ENCODE measurements around the gene TMEM8B.

The TMEM8B gene

DNA sequence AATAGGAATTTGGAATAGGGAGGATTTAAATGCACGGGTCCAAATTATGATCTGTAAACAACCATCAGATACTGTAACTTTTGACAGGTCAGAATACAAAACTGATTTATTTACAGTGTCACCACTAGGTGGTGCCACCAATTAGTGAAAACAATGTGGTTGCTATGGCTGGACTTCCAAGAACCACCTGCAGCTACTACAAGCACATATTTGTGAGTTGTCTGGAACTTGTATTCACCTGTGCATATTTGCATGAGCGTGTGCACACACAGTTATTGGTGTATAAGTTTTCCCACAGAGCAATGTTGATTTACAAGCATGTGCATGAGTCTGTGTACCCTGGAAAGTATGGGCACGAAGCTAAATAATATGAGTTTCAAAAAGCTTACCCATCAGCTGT is 74.0 kb downstream of the TMEM8B start:
- no peak for TF ChIP-seq EZH2 (IDR thresholded peaks at IDR 0.05; ENCODE audit: borderline replicate concordance, low read length)
- TF ChIP-seq, protein P1, sequence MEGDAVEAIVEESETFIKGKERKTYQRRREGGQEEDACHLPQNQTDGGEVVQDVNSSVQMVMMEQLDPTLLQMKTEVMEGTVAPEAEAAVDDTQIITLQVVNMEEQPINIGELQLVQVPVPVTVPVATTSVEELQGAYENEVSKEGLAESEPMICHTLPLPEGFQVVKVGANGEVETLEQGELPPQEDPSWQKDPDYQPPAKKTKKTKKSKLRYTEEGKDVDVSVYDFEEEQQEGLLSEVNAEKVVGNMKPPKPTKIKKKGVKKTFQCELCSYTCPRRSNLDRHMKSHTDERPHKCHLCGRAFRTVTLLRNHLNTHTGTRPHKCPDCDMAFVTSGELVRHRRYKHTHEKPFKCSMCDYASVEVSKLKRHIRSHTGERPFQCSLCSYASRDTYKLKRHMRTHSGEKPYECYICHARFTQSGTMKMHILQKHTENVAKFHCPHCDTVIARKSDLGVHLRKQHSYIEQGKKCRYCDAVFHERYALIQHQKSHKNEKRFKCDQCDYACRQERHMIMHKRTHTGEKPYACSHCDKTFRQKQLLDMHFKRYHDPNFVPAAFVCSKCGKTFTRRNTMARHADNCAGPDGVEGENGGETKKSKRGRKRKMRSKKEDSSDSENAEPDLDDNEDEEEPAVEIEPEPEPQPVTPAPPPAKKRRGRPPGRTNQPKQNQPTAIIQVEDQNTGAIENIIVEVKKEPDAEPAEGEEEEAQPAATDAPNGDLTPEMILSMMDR (IDR thresholded peaks at IDR 0.05; ENCODE audit: low read length): peak; percentile 82
- H4K20me1 ChIP-seq (ENCODE audit: insufficient read depth, low read length): no peaks in the 10 kb centered on the region
- no peaks in the 10 kb centered on the region for H3K4me1 ChIP-seq (ENCODE audit: insufficient read depth, low read length, severe bottlenecking)
- H3K9me2 ChIP-seq (ENCODE audit: low read depth, low read length): no peaks in the 10 kb centered on the region
- H3K79me2 ChIP-seq (ENCODE audit: insufficient read depth, low read length): no peaks in the 10 kb centered on the region
- H3K4me2 ChIP-seq (ENCODE audit: low read length): no peak overlapping the region
- H3K36me3 ChIP-seq (ENCODE audit: insufficient read depth, low read length): no peaks in the 10 kb centered on the region
- no peaks in the 10 kb centered on the region; the same call in 1 of the 2 replicates for H3K27me3 ChIP-seq (ENCODE audit: insufficient read depth, low read length)
- no peak overlapping the region for H3K27ac ChIP-seq (ENCODE audit: low read depth, low read length, poor library complexity, severe bottlenecking)
- no peaks in the 10 kb centered on the region for H3K9me3 ChIP-seq (ENCODE audit: low read length)
- no peak overlapping the region for H3K9ac ChIP-seq (ENCODE audit: low read length)
- no peak overlapping the region for H2AFZ ChIP-seq (ENCODE audit: low read length)
- no peak overlapping the region for H3K4me3 ChIP-seq (ENCODE audit: low read depth, low read length, poor library complexity, severe bottlenecking)
- H3F3A ChIP-seq (ENCODE audit: insufficient read depth, low read length): no peaks in the 10 kb centered on the region

DNA sequence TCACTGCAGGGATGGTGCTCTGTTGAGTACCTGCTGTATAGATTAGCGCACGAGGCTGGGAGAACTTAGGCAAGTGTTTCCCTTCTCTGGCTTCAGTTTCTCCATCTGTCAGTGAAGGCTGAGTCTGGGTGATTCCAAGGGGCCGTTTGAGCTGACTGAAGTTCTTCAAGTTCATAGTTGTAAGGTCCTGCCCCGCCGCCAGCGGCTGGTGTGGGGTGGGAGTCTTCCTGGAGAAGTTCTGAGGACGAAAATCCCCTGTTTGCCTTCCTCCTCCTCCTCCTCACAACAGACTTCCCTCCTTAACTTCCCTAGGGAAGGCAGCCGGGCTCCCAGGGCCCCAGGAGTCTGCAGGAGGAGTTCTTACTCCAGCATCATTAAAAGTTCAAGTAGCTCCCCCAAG is 75.3 kb downstream of the TMEM8B start:
- Histone ChIP-seq H3F3A (ENCODE audit: insufficient read depth, low read length) (no peaks in the 10 kb centered on the region), H2AFZ (ENCODE audit: low read length) (no peak overlapping the region), H3K9me3 (ENCODE audit: low read length) (no peaks in the 10 kb centered on the region), H3K27me3 (ENCODE audit: insufficient read depth, low read length) (no peaks in the 10 kb centered on the region; the same call in none of the 2 replicates), H3K27ac (ENCODE audit: low read depth, low read length, poor library complexity, severe bottlenecking) (no peak overlapping the region), H3K36me3 (ENCODE audit: insufficient read depth, low read length) (no peaks in the 10 kb centered on the region), H4K20me1 (ENCODE audit: insufficient read depth, low read length) (no peaks in the 10 kb centered on the region), H3K9me2 (ENCODE audit: low read depth, low read length) (no peaks in the 10 kb centered on the region), H3K4me3 (ENCODE audit: low read depth, low read length, poor library complexity, severe bottlenecking) (no peak overlapping the region), H3K79me2 (ENCODE audit: insufficient read depth, low read length) (no peaks in the 10 kb centered on the region), H3K4me1 (ENCODE audit: insufficient read depth, low read length, severe bottlenecking) (no peaks in the 10 kb centered on the region), H3K4me2 (ENCODE audit: low read length) (no peak overlapping the region), H3K9ac (ENCODE audit: low read length) (no peak overlapping the region)
- TF ChIP-seq, protein P1 (IDR thresholded peaks at IDR 0.05; ENCODE audit: low read length): no peak
- TF ChIP-seq EZH2 (IDR thresholded peaks at IDR 0.05; ENCODE audit: borderline replicate concordance, low read length): no peak

DNA sequence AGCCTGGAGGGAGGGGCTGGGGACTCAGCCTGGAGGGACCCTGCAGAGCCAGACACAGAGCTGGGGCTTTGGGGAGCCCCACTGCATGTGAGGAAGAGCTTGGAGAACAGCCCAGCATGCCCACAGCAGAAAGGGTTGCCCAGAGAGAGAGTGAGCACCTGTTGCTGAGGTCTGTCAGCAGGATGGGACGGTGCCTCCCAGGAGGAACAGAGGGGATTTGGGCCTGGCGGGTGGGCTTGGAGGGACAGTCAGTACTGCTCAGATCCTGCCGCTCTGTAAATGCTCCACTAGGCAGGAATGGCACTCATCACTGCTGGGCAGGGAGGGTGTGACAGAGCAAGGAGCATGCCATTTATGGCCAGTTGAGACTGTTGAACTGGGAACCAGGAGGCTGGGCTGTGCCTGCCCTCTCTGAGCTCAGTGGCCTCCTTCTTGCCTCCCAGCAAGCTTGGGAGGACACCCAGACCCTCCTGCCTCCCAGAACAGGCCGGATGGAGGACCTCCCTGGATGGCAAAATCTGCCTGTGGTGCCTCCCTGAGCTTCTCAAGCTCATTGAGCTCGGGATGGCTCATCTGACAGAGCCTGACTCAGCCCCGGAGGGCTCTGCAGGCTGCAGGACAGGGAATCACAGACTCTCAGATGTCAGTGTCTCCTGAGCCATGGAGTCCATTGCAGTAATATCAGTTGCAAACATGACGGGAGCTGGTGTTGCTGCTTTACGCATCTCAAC is 76.2 kb downstream of the TMEM8B start:
- no peak overlapping the region for H3K4me2 ChIP-seq (ENCODE audit: low read length)
- no peaks in the 10 kb centered on the region; the same call in none of the 2 replicates for H3K27me3 ChIP-seq (ENCODE audit: insufficient read depth, low read length)
- H2AFZ ChIP-seq (ENCODE audit: low read length): no peak overlapping the region
- H3K4me1 ChIP-seq (ENCODE audit: insufficient read depth, low read length, severe bottlenecking): no peaks in the 10 kb centered on the region
- H3F3A ChIP-seq (ENCODE audit: insufficient read depth, low read length): no peaks in the 10 kb centered on the region
- H3K36me3 ChIP-seq (ENCODE audit: insufficient read depth, low read length): no peaks in the 10 kb centered on the region
- H3K4me3 ChIP-seq (ENCODE audit: low read depth, low read length, poor library complexity, severe bottlenecking): no peak overlapping the region
- no peaks in the 10 kb centered on the region for H4K20me1 ChIP-seq (ENCODE audit: insufficient read depth, low read length)
- H3K27ac ChIP-seq (ENCODE audit: low read depth, low read length, poor library complexity, severe bottlenecking): no peak overlapping the region
- no peak overlapping the region for H3K9ac ChIP-seq (ENCODE audit: low read length)
- TF ChIP-seq EZH2 (IDR thresholded peaks at IDR 0.05; ENCODE audit: borderline replicate concordance, low read length): no peak
- no peaks in the 10 kb centered on the region for H3K9me3 ChIP-seq (ENCODE audit: low read length)
- no peaks in the 10 kb centered on the region for H3K9me2 ChIP-seq (ENCODE audit: low read depth, low read length)
- no peaks in the 10 kb centered on the region for H3K79me2 ChIP-seq (ENCODE audit: insufficient read depth, low read length)
